GM13977 (cell line): ENCODE measurements around the gene TLCD4.
"Not testable (repeated sequence)": the region's sequence is repeated elsewhere in the genome, so short reads cannot be mapped to it uniquely, and the experiment has no call there.

Experiments used
- DNase-seq: peaks from one replicate; pipeline ENCODE4 v3.0.0; 2012; ENCODE audit warnings: low spot score
- CTCF ChIP-seq: IDR thresholded peaks from 2 replicates; pipeline ENCODE4 v1.5.1; 2012; ENCODE audit warnings: mild to moderate bottlenecking, control low read depth; ENCODE audit not compliant: insufficient read depth; ENCODE audit errors: extremely low read depth, missing control alignments
- in situ Hi-C: fragments of 300-500 bp; cut with MboI; formaldehyde crosslinking; loops from one replicate; pipeline ENCODE4 v1.12.0; 2022; ENCODE audit warnings: low sequenced_read_pairs, low pct_unique_long_range_greater_than_20kb, mixed read lengths, inconsistent platforms; ENCODE audit not compliant: unreplicated experiment

TLCD4 gene

GRCh38 chr1:95085376-95085775, 31.8 kb upstream of the TLCD4 start:
- DNase-seq = no peak
- in situ Hi-C loops = loop anchor here (10.0 kb wide), 1 partner anchor 149 kb away; the partner anchor contains the start of gene RWDD3
- TF ChIP-seq CTCF = no peak

GRCh38 chr1:95086949-95087533, 30.1 kb upstream of the TLCD4 start:
- no peak for TF ChIP-seq CTCF
- no peak for DNase-seq
- in situ Hi-C loops = loop anchor here (10.0 kb wide), 1 partner anchor 148 kb away; the partner anchor contains the start of gene RWDD3

GRCh38 chr1:95088303-95088702, 28.9 kb upstream of the TLCD4 start:
- in situ Hi-C loops = loop anchor here (10.0 kb wide), 1 partner anchor 146 kb away; the partner anchor contains the start of gene RWDD3
- DNase-seq = no peak
- TF ChIP-seq CTCF = no peak

GRCh38 chr1:95089650-95090287, 27.4 kb upstream of the TLCD4 start:
- in situ Hi-C loops = loop anchor here (10.0 kb wide), 1 partner anchor 145 kb away; the partner anchor contains the start of gene RWDD3
- no peak for DNase-seq
- no peak for TF ChIP-seq CTCF

- in situ Hi-C loops, DNase-seq: not testable (repeated sequence)
These were observed 25.9 kb upstream of the TLCD4 start for GRCh38 chr1:95091290-95091689.

GRCh38 chr1:95092891-95093290, 24.3 kb upstream of the TLCD4 start:
- in situ Hi-C loops = not testable (repeated sequence)

GRCh38 chr1:95093296-95093695, 23.9 kb upstream of the TLCD4 start:
- no peak for DNase-seq
- TF ChIP-seq CTCF = no peak
- in situ Hi-C loops = no loop called here

More at GRCh38 chr1:95092891-95093290, 24.3 kb upstream of the TLCD4 start:
- DNase-seq = not testable (repeated sequence)
